H1 (cell line): ENCODE data around the gene COL27A1. TPM values are rescaled to one million over a fixed set of nuclear protein-coding genes. Genes with fewer than 3 reads are reported as not detected.

Source experiments
- CTCF ChIA-PET: fragments of 300-600 bp; sonication (Branson Sonifier 250); formaldehyde crosslinking; loops from one replicate; lab custom pipeline; 2021; ENCODE audit not compliant: partially characterized antibody; lab: Charles Lee
- POLR2A ChIA-PET: fragments of 300-600 bp; sonication (Branson Sonifier 250); formaldehyde crosslinking; loops from one replicate; lab custom pipeline; 2021; ENCODE audit warnings: inconsistent platforms; ENCODE audit not compliant: partially characterized antibody; lab: Charles Lee
- DNase-seq, 2 experiments: peaks; one replicate each; pipeline versions ENCODE4 v3.0.0 to v3.0.0-alpha.2; 2010 to 2022; ENCODE audit warnings: low spot score in 2 of 2, low read depth in 1 of 2, mixed read lengths in 1 of 2
- FAIRE-seq: peaks from 2 replicates; lab custom pipeline; 2011; peaks lifted over from hg19 to GRCh38; lab: Jason Lieb, UNC
- H2AFZ ChIP-seq: 2 replicates; pipeline ENCODE4 v1.8.1; 2012; ENCODE audit warnings: low read length, inconsistent platforms
- H2AK5ac ChIP-seq: 2 replicates; pipeline ENCODE4 v1.6.1; 2013; ENCODE audit warnings: low read depth, low read length
- H2BK120ac ChIP-seq: replicated peaks from 2 replicates; pipeline ENCODE3; 2013; ENCODE audit warnings: low read depth, low read length, inconsistent platforms
- H2BK12ac ChIP-seq: 2 replicates; pipeline ENCODE4 v1.6.1; 2013; ENCODE audit warnings: low read depth, low read length
- H2BK15ac ChIP-seq: 2 replicates; pipeline ENCODE4 v1.6.1; 2013; ENCODE audit warnings: low read length
- H2BK20ac ChIP-seq: 2 replicates; pipeline ENCODE4 v1.6.1; 2013; ENCODE audit warnings: low read length
- H2BK5ac ChIP-seq: 2 replicates; pipeline ENCODE4 v1.6.1; 2013; ENCODE audit warnings: low read depth, low read length
- H3K14ac ChIP-seq: 2 replicates; pipeline ENCODE4 v1.6.1; 2013; ENCODE audit warnings: inconsistent platforms; ENCODE audit not compliant: insufficient read length
- H3K18ac ChIP-seq: 2 replicates; pipeline ENCODE4 v1.6.1; 2013; ENCODE audit warnings: low read length; ENCODE audit errors: extremely low read depth
- H3K23ac ChIP-seq: 2 replicates; pipeline ENCODE4 v1.6.1; 2013; ENCODE audit warnings: inconsistent platforms; ENCODE audit not compliant: insufficient read length
- H3K23me2 ChIP-seq: 2 replicates; pipeline ENCODE4 v1.6.1; 2013; ENCODE audit warnings: low read depth, low read length
- H3K27ac ChIP-seq: 2 replicates; pipeline ENCODE4 v1.6.1; 2011; ENCODE audit warnings: low read depth, low read length, inconsistent platforms
- H3K27me3 ChIP-seq, 4 experiments: replicated peaks in 1 of 4; 1 replicate in 1 of 4; 2 replicates in 3 of 4; pipeline versions ENCODE4 v1.6.1 to v1.8.1; 2011 to 2013; ENCODE audit warnings: low read length in 3 of 4, mild to moderate bottlenecking in 3 of 4, inconsistent platforms in 2 of 4, mixed read lengths in 2 of 4, moderate library complexity in 1 of 4; ENCODE audit not compliant: control insufficient read depth in 3 of 4, insufficient read depth in 3 of 4; ENCODE audit errors: extremely low read depth in 1 of 4
- H3K36me3 ChIP-seq, 4 experiments: 2 replicates each; pipeline versions ENCODE4 v1.6.1 to v1.8.1; 2011 to 2013; ENCODE audit warnings: mild to moderate bottlenecking in 4 of 4, low read length in 3 of 4, moderate library complexity in 2 of 4, control low read depth in 1 of 4, inconsistent platforms in 1 of 4; ENCODE audit not compliant: insufficient read depth in 4 of 4, control insufficient read depth in 2 of 4
- H3K4ac ChIP-seq: replicated peaks from 2 replicates; pipeline ENCODE3; 2013; ENCODE audit warnings: low read length, low read depth, mixed read lengths, inconsistent platforms; ENCODE audit not compliant: insufficient read length
- H3K4me1 ChIP-seq, 4 experiments: replicated peaks in 1 of 4; 1 replicate in 1 of 4; 2 replicates in 3 of 4; pipeline versions ENCODE4 v1.6.1 to v1.8.1; 2011 to 2013; ENCODE audit warnings: low read length in 3 of 4, inconsistent platforms in 2 of 4, mixed read lengths in 1 of 4; ENCODE audit not compliant: insufficient read depth in 4 of 4, control insufficient read depth in 3 of 4
- H3K4me2 ChIP-seq, 2 experiments: 2 replicates each; pipeline versions ENCODE4 v1.6.1 to v1.8.1; 2011 to 2013; ENCODE audit warnings: low read depth in 2 of 2, low read length in 2 of 2, control low read depth in 1 of 2, inconsistent platforms in 1 of 2, mild to moderate bottlenecking in 1 of 2; ENCODE audit not compliant: insufficient read depth in 1 of 2
- H3K4me3 ChIP-seq, 4 experiments: fragments of 200-600, 300-600 bp in 1 of 4; sonication (generic), shearing (Covaris generic), sonication (Bioruptor Twin) in 1 of 4; 2 replicates each; pipeline versions ENCODE4 v1.5.1 to v1.8.1; 2011 to 2016; ENCODE audit warnings: low read length in 4 of 4, low read depth in 3 of 4, control low read depth in 2 of 4, inconsistent platforms in 2 of 4, mild to moderate bottlenecking in 2 of 4, mixed read lengths in 1 of 4, moderate library complexity in 1 of 4; ENCODE audit not compliant: insufficient read depth in 2 of 4; ENCODE audit errors: extremely low read depth in 1 of 4
- H3K56ac ChIP-seq: replicated peaks from 2 replicates; pipeline ENCODE3; 2013; ENCODE audit warnings: low read depth, mild to moderate bottlenecking, mixed read lengths, low read length, inconsistent platforms; ENCODE audit not compliant: insufficient read length
- H3K79me1 ChIP-seq: 2 replicates; pipeline ENCODE4 v1.6.1; 2013; ENCODE audit warnings: low read depth, low read length, control low read depth
- H3K79me2 ChIP-seq, 2 experiments: 2 replicates each; pipeline versions ENCODE4 v1.6.1 to v1.8.1; 2012 to 2013; ENCODE audit warnings: low read length in 2 of 2, mild to moderate bottlenecking in 2 of 2, inconsistent platforms in 1 of 2; ENCODE audit not compliant: insufficient read depth in 2 of 2, control insufficient read depth in 1 of 2
- H3K9ac ChIP-seq, 4 experiments: replicated peaks in 1 of 4; 1 replicate in 1 of 4; 2 replicates in 3 of 4; pipeline versions ENCODE4 v1.6.1 to v1.8.1; 2011 to 2013; ENCODE audit warnings: low read depth in 3 of 4, low read length in 3 of 4, control low read depth in 2 of 4, mild to moderate bottlenecking in 2 of 4, moderate library complexity in 2 of 4, inconsistent platforms in 1 of 4; ENCODE audit errors: extremely low read depth in 1 of 4
- H3K9me3 ChIP-seq, 2 experiments: 2 replicates each; pipeline versions ENCODE4 v1.6.1 to v1.8.1; 2012 to 2013; ENCODE audit warnings: mild to moderate bottlenecking in 2 of 2, moderate library complexity in 2 of 2, control low read depth in 1 of 2, inconsistent platforms in 1 of 2, low read depth in 1 of 2, low read length in 1 of 2, mixed read lengths in 1 of 2; ENCODE audit not compliant: insufficient read depth in 2 of 2
- H4K20me1 ChIP-seq, 2 experiments: replicated peaks in 1 of 2; 2 replicates each; pipeline versions ENCODE3 to v1.8.1; 2011 to 2013; ENCODE audit warnings: inconsistent platforms in 2 of 2, low read length in 2 of 2, mild to moderate bottlenecking in 1 of 2; ENCODE audit not compliant: insufficient read depth in 2 of 2, control insufficient read depth in 1 of 2
- H4K5ac ChIP-seq: 2 replicates; pipeline ENCODE4 v1.6.1; 2013; ENCODE audit warnings: low read length, low read depth, mixed read lengths, inconsistent platforms; ENCODE audit not compliant: insufficient read length
- H4K8ac ChIP-seq: 2 replicates; pipeline ENCODE4 v1.8.0; 2013; ENCODE audit warnings: mild to moderate bottlenecking, moderate library complexity, low read length, inconsistent platforms; ENCODE audit not compliant: insufficient read depth; ENCODE audit errors: extremely low read depth
- H4K91ac ChIP-seq: replicated peaks from 2 replicates; pipeline ENCODE3; 2013; ENCODE audit warnings: low read length, mixed read lengths, inconsistent platforms; ENCODE audit not compliant: insufficient read length
- ASH2L ChIP-seq: fragments of 200-600, 300-600 bp; sonication (generic); IDR thresholded peaks from one replicate; pipeline ENCODE4 v1.7.1; 2017; ENCODE audit warnings: low read length
- CBX5 ChIP-seq: fragments of 300-800, 300-1000 bp; sonication (generic); IDR thresholded peaks from 2 replicates; pipeline ENCODE4 v1.7.1; 2016; ENCODE audit warnings: antibody characterized with exemption, low read length, low read depth
- CHD1 ChIP-seq: IDR thresholded peaks from 2 replicates; pipeline ENCODE4 v1.6.1; 2012; ENCODE audit warnings: low read depth, low read length, improper control_type of control experiment
- E2F6 ChIP-seq: IDR thresholded peaks from 2 replicates; pipeline ENCODE4 v1.6.1; 2012; ENCODE audit warnings: inconsistent platforms
- GTF2F1 ChIP-seq: IDR thresholded peaks from 2 replicates; pipeline ENCODE4 v1.6.1; 2012; ENCODE audit warnings: low read depth, low read length, improper control_type of control experiment, borderline replicate concordance
- JUND ChIP-seq: IDR thresholded peaks from 2 replicates; pipeline ENCODE4 v1.6.1; 2011; ENCODE audit warnings: mild to moderate bottlenecking, improper control_type of control experiment, low read length
- KDM1A ChIP-seq: fragments of 200-600, 300-600 bp; sonication (generic); IDR thresholded peaks from 2 replicates; pipeline ENCODE4 v1.7.1; 2016; ENCODE audit warnings: mild to moderate bottlenecking, low read length, borderline replicate concordance
- KDM4A ChIP-seq: IDR thresholded peaks from one replicate; pipeline ENCODE4 v1.7.1; 2012; ENCODE audit warnings: low read depth, mild to moderate bottlenecking, moderate library complexity, low read length, inconsistent platforms; ENCODE audit not compliant: severe bottlenecking
- NANOG ChIP-seq: IDR thresholded peaks from 2 replicates; pipeline ENCODE4 v1.6.1; 2011; ENCODE audit warnings: low read length, low read depth, mild to moderate bottlenecking, inconsistent platforms; ENCODE audit not compliant: insufficient read depth, poor library complexity, severe bottlenecking
- POU5F1 ChIP-seq: IDR thresholded peaks from 2 replicates; pipeline ENCODE4 v1.6.1; 2011; ENCODE audit warnings: low read depth, mild to moderate bottlenecking, low read length, moderate library complexity
- SAP30 ChIP-seq: fragments of 300-600 bp; sonication (generic); IDR thresholded peaks from 2 replicates; pipeline ENCODE4 v1.7.1; 2012; ENCODE audit warnings: low read length, moderate library complexity, mild to moderate bottlenecking, inconsistent platforms; ENCODE audit not compliant: insufficient read depth, insufficient replicate concordance
- SIRT6 ChIP-seq: IDR thresholded peaks from one replicate; pipeline ENCODE4 v1.7.1; 2012; ENCODE audit warnings: low read length, inconsistent platforms
- SIX5 ChIP-seq: IDR thresholded peaks from 2 replicates; pipeline ENCODE4 v1.6.1; 2011; ENCODE audit warnings: mild to moderate bottlenecking, low read depth, low read length
- SRF ChIP-seq: IDR thresholded peaks from 2 replicates; pipeline ENCODE4 v1.6.1; 2011; ENCODE audit warnings: mild to moderate bottlenecking, low read depth, low read length, moderate library complexity
- TCF12 ChIP-seq: IDR thresholded peaks from 2 replicates; pipeline ENCODE4 v1.6.1; 2011; ENCODE audit warnings: low read depth, mild to moderate bottlenecking, low read length
- WGBS, 2 experiments: shearing (Covaris generic) in 1 of 2; methylation state at CpG; one replicate each; pipeline versions ENCODE4 v1.1.6 to v1.1.7; 2013 to 2015; ENCODE audit warnings: low lambda C conversion rate in 2 of 2, mixed read lengths in 2 of 2, inconsistent platforms in 1 of 2, low coverage in 1 of 2, missing lambda C conversion rate in 1 of 2; ENCODE audit not compliant: insufficient replicate concordance in 2 of 2, insufficient coverage in 1 of 2, insufficient read length in 1 of 2; ENCODE audit errors: extremely low coverage in 1 of 2, missing lambda C conversion rate in 1 of 2; 5-methylcytosine and 5-hydroxymethylcytosine counted together
- polyA plus RNA-seq, 7 experiments: library from polyadenylated mRNA; depleted of rRNA in 3 of 7; stranded (reverse) in 5 of 7; unstranded in 2 of 7; fragments of >200 nt in 5 of 7; fragments of 200-250 nt in 2 of 7; gene quantifications; 1 replicate in 5 of 7; 2 replicates in 1 of 7; 4 replicates in 1 of 7; pipeline versions ENCODE4 v1.2.1 to v1.2.3, GENCODE V29; 2011 to 2013; ENCODE audit warnings: missing spikeins in 2 of 7, mixed read lengths in 2 of 7
- total RNA-seq: library from RNA; stranded (reverse); fragmentation: NEBNext Ultra II Directional; extraction: Animal tissue kit (Norgen Biotek cat#: 25700); gene quantifications from 2 replicates; pipeline ENCODE4 v1.2.1, GENCODE V29; 2021

Gene COL27A1
- total and polyA plus RNA-seq, 2 of the 8 experiments (the other 6 are each of a cell fraction or from before 2014, with no cell fraction given), result 15.1 to 22.8 TPM

GRCh38 chr9:114321759-114322158, 166.4 kb downstream of the COL27A1 start:
- no peak overlapping the region for H4K91ac ChIP-seq
- H2AFZ ChIP-seq, result no peak overlapping the region
- no peak overlapping the region for H2AK5ac ChIP-seq
- H3K14ac ChIP-seq, result no peak overlapping the region
- no peak overlapping the region for H3K4ac ChIP-seq
- no peak overlapping the region for H3K56ac ChIP-seq
- no peaks in the 10 kb centered on the region for H3K79me1 ChIP-seq
- H2BK15ac ChIP-seq, result no peak overlapping the region
- no peak for TF ChIP-seq ASH2L
- no peak for TF ChIP-seq TCF12
- TF ChIP-seq GTF2F1, result no peak
- no peak for TF ChIP-seq E2F6
- no peak for TF ChIP-seq CHD1
- no peak for TF ChIP-seq CBX5
- TF ChIP-seq SIX5, result no peak
- TF ChIP-seq JUND, result no peak
- TF ChIP-seq SRF, result no peak
- TF ChIP-seq POU5F1, result no peak
- no peak for TF ChIP-seq KDM4A
- TF ChIP-seq SIRT6, result no peak
- TF ChIP-seq SAP30, result no peak
- no peak for TF ChIP-seq KDM1A
- no peak for TF ChIP-seq NANOG
- FAIRE-seq (no peak), DNase-seq (no peak)
- H3K9ac ChIP-seq, result no peak overlapping the region
- no peaks in the 10 kb centered on the region for H3K27me3 ChIP-seq
- H4K20me1 ChIP-seq, result no peaks in the 10 kb centered on the region
- H3K79me2 ChIP-seq, result no peaks in the 10 kb centered on the region
- H2BK5ac ChIP-seq, result no peak overlapping the region
- no peak overlapping the region for H2BK120ac ChIP-seq
- no peak overlapping the region for H2BK12ac ChIP-seq
- 93% methylated on average over 8 of the region's 8 CpGs; no CpG with 5 or more reads in 1 of the 2 experiments for WGBS, 2 experiments
- no peak overlapping the region for H4K8ac ChIP-seq
- H3K18ac ChIP-seq, result no peak overlapping the region
- H3K4me1 ChIP-seq, result no peaks in the 10 kb centered on the region
- H3K23me2 ChIP-seq, result peaks cover 1% of the 10 kb centered on the region; the same call in 1 of the 2 replicates
- no peak overlapping the region for H4K5ac ChIP-seq
- H3K4me3 ChIP-seq, result no peak overlapping the region
- H3K36me3 ChIP-seq, result no peaks in the 10 kb centered on the region
- ChIA-PET POLR2A (no interaction called here), CTCF (interaction anchor here (1.1 to 1.5 kb wide), 2 partner anchors 14 to 31 kb away, joined by 3 to 7 read pairs; no protein-coding TSS in a partner anchor)
- no peak overlapping the region for H3K23ac ChIP-seq
- H3K27ac ChIP-seq, result no peak overlapping the region
- H3K9me3 ChIP-seq, result no peaks in the 10 kb centered on the region
- H3K4me2 ChIP-seq, result no peak overlapping the region
- no peak overlapping the region for H2BK20ac ChIP-seq
